DND-41 (cell line): ENCODE measurements around the gene HYI.

Experiments used
- ATAC-seq: fragments of 200-7000 bp; cut with Tn5 transposase; 3 replicates; pipeline ENCODE4 v1.9.1; 2021; ENCODE audit warnings: low read depth; ENCODE audit not compliant: insufficient read depth
- DNase-seq: peaks from one replicate; pipeline ENCODE4 v3.0.0-alpha.2; 2020
- H2AFZ ChIP-seq: 2 replicates; pipeline ENCODE4 v1.6.0; 2012; ENCODE audit warnings: low read depth, low read length
- H3K27ac ChIP-seq: 2 replicates; pipeline ENCODE4 v1.5.1; 2012; ENCODE audit warnings: low read length, inconsistent platforms
- H3K27me3 ChIP-seq: fragments of 200-600 bp; sonication (generic); 2 replicates; pipeline ENCODE4 v1.6.0; 2012; ENCODE audit warnings: low read length, mild to moderate bottlenecking, inconsistent platforms; ENCODE audit not compliant: insufficient read depth, poor library complexity
- H3K36me3 ChIP-seq: 2 replicates; pipeline ENCODE4 v1.5.1; 2012; ENCODE audit warnings: low read length, inconsistent platforms; ENCODE audit not compliant: insufficient read depth
- H3K4me1 ChIP-seq: 2 replicates; pipeline ENCODE4 v1.5.1; 2012; ENCODE audit warnings: mild to moderate bottlenecking, low read length; ENCODE audit not compliant: insufficient read depth
- H3K4me2 ChIP-seq: 2 replicates; pipeline ENCODE4 v1.6.0; 2012; ENCODE audit warnings: mild to moderate bottlenecking, moderate library complexity, low read length, inconsistent platforms; ENCODE audit not compliant: insufficient read depth
- H3K4me3 ChIP-seq, 2 experiments: fragments of 200-600 bp in 1 of 2; shearing (Covaris generic) in 1 of 2; 2 replicates each; pipeline ENCODE4 v1.5.1; 2012 to 2016; ENCODE audit warnings: inconsistent platforms in 2 of 2, low read length in 2 of 2, mild to moderate bottlenecking in 2 of 2, low read depth in 1 of 2, moderate library complexity in 1 of 2
- H3K79me2 ChIP-seq: 2 replicates; pipeline ENCODE4 v1.6.0; 2012; ENCODE audit warnings: low read length, inconsistent platforms; ENCODE audit not compliant: insufficient read depth
- H3K9ac ChIP-seq: 2 replicates; pipeline ENCODE4 v1.6.0; 2012; ENCODE audit warnings: low read depth, mild to moderate bottlenecking, inconsistent platforms, low read length, moderate library complexity
- H3K9me3 ChIP-seq: 2 replicates; pipeline ENCODE4 v1.5.1; 2012; ENCODE audit warnings: low read length, moderate library complexity, mild to moderate bottlenecking, inconsistent platforms; ENCODE audit not compliant: insufficient read depth, severe bottlenecking
- H4K20me1 ChIP-seq: 2 replicates; pipeline ENCODE4 v1.6.0; 2012; ENCODE audit warnings: low read length; ENCODE audit not compliant: insufficient read depth
- EZH2 ChIP-seq: IDR thresholded peaks from 3 replicates; pipeline ENCODE4 v1.6.1; 2012; ENCODE audit warnings: borderline replicate concordance, low read depth, mild to moderate bottlenecking, moderate library complexity, low read length, inconsistent platforms; ENCODE audit not compliant: severe bottlenecking
- TF ChIP-seq, protein P1 (sequence below): IDR thresholded peaks from 2 replicates; pipeline ENCODE4 v1.5.1; 2012; ENCODE audit warnings: borderline replicate concordance, low read length, moderate library complexity, mild to moderate bottlenecking; ENCODE audit not compliant: poor library complexity, severe bottlenecking; ENCODE audit errors: extremely low read depth

Gene HYI

DNA sequence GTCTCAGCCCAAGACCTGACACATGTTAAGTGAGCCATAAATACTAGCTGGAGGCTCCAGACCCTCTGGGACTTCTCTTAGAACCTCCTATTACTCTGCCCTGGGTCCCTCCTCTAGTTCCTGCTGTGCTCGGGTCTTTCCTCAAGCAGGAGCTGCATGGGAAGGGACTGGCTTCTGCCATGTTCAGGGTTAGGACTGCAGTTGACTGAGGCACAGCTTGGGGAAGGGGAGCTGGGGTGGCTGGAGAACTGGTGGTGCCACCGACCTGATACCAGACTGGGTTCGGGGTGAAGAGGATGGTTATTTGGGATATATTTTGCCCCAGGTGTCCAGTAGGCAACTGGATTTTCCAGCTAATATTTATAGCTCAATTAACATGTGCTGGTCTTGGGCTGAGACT lies 15.7 kb downstream of the HYI start:
- Histone ChIP-seq H3K27me3 (no peaks in the 10 kb centered on the region), H2AFZ (no peak overlapping the region), H3K9ac (no peak overlapping the region), H3K4me1 (no peaks in the 10 kb centered on the region), H3K36me3 (peaks cover 89% of the 10 kb centered on the region), H3K79me2 (no peaks in the 10 kb centered on the region), H3K4me2 (no peak overlapping the region), H3K27ac (no peak overlapping the region), H3K9me3 (no peaks in the 10 kb centered on the region), H4K20me1 (no peaks in the 10 kb centered on the region; the same call in 1 of the 2 replicates), H3K4me3 (no peak overlapping the region)
- ATAC-seq = no peak
- TF ChIP-seq, protein P1, sequence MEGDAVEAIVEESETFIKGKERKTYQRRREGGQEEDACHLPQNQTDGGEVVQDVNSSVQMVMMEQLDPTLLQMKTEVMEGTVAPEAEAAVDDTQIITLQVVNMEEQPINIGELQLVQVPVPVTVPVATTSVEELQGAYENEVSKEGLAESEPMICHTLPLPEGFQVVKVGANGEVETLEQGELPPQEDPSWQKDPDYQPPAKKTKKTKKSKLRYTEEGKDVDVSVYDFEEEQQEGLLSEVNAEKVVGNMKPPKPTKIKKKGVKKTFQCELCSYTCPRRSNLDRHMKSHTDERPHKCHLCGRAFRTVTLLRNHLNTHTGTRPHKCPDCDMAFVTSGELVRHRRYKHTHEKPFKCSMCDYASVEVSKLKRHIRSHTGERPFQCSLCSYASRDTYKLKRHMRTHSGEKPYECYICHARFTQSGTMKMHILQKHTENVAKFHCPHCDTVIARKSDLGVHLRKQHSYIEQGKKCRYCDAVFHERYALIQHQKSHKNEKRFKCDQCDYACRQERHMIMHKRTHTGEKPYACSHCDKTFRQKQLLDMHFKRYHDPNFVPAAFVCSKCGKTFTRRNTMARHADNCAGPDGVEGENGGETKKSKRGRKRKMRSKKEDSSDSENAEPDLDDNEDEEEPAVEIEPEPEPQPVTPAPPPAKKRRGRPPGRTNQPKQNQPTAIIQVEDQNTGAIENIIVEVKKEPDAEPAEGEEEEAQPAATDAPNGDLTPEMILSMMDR = no peak
- TF ChIP-seq EZH2 = no peak
- DNase-seq = no peak

DNA sequence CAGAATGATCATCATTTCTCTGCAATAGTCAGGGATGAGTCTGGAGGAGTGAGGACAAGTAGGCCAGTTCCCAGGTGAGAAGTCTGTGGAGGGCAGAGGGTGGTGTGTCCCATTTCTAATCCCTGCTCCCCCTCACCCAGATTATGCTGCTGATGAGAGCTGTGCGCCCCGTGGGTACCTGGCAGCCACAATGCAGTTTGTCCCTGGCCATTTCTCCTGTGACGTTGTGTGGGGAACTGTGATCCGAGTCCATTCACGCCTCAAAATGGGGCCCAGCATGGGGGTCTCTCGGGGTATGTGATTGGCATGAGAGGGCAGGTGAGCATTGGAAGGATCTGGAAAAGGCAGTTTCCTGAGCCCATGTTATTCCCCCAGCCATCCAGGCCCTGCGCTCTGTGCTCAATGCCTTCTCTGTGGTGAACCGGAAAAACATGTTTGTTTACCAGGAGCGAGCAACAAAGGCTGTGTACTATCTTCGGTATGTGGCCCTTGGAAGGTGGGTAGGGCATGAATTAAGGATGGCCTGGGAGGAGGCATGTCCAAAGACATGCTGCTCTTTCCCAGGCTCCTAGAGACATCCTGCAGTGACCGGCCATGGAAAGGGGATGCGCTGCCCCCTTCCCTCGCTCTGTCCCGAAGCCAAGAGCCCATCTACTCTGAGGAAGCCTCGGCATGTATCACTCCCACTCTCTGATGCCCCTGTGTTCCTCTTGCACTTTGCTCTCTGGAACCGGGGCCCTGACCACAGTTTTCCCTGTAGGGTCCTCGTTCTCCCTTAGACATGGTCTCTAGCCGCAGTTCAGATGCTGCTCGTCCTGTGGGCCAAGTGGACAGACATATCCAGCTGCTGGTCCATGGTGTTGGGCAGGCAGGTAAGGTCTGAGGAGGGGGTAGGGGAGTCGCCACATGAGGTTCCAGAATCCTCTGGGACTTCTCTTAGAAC lies 16.4 kb downstream of the HYI start:
- H3K4me1 ChIP-seq = no peaks in the 10 kb centered on the region
- DNase-seq (no peak), ATAC-seq (no peak)
- H3K27ac ChIP-seq = no peak overlapping the region
- no peaks in the 10 kb centered on the region for H3K9me3 ChIP-seq
- no peaks in the 10 kb centered on the region for H3K79me2 ChIP-seq
- H3K4me3 ChIP-seq = no peak overlapping the region
- H4K20me1 ChIP-seq = no peaks in the 10 kb centered on the region; the same call in 1 of the 2 replicates
- peaks cover 89% of the 10 kb centered on the region for H3K36me3 ChIP-seq
- TF ChIP-seq, protein P1 = no peak
- TF ChIP-seq EZH2 = no peak
- no peak overlapping the region for H3K9ac ChIP-seq
- H3K27me3 ChIP-seq = no peaks in the 10 kb centered on the region
- no peak overlapping the region for H2AFZ ChIP-seq
- no peak overlapping the region for H3K4me2 ChIP-seq

DNA sequence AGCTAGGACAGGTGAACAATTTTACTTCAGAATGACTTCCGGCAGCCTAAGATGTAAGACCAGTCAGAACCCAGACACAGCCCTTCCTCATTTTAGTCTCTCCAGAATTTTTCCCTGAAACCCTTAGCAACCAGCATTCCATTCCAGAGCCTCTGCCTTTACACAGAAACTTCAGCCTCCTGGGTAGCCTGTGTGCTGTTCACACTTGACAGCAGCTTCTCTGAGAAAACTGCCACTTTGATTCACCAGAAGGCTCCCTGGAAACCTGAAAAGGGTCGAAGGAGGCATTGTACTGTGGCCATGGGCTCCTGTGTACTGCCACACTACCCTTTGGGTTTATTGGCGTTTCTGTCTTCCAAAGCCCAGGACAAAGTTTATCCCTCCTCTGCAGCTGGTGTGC lies 17.4 kb downstream of the HYI start:
- TF ChIP-seq, protein P1 = no peak
- no peak for TF ChIP-seq EZH2
- Histone ChIP-seq H3K9ac (no peak overlapping the region), H3K27me3 (no peaks in the 10 kb centered on the region), H4K20me1 (no peaks in the 10 kb centered on the region), H3K4me2 (no peak overlapping the region), H3K4me1 (no peaks in the 10 kb centered on the region), H3K79me2 (no peaks in the 10 kb centered on the region), H3K27ac (no peak overlapping the region), H2AFZ (no peak overlapping the region), H3K4me3 (no peak overlapping the region), H3K9me3 (no peaks in the 10 kb centered on the region), H3K36me3 (peaks cover 90% of the 10 kb centered on the region)
- ATAC-seq (no peak), DNase-seq (no peak)
